Measurements from ENCODE around the gene BPIFB2. TPM values are rescaled to one million over a fixed set of nuclear protein-coding genes. Genes with fewer than 3 reads are reported as not detected.

BPIFB2 gene
- total and polyA plus RNA-seq, 2 donors (not counting 3 experiments of a cell fraction or from before 2014, with no cell fraction given) = not detected

GRCh38 chr20:32991792-32992641, 15.5 kb upstream of the BPIFB2 start:
- no peak overlapping the region for H2AFZ ChIP-seq (ENCODE audit: low read depth, low read length)
- no peaks in the 10 kb centered on the region for H3K36me3 ChIP-seq (ENCODE audit: control insufficient read depth in 2 of 2, extremely low read depth in 1 of 2, insufficient read depth in 2 of 2, low read length in 2 of 2)
- no peaks in the 10 kb centered on the region for H3K9me3 ChIP-seq (replicated peaks; ENCODE audit: control insufficient read depth, insufficient read depth, low read length)
- dilution Hi-C loops (cut with MboI; ENCODE audit: extremely low pct_ligation_motif_present, low sequenced_read_pairs) = no loop called here
- intact Hi-C loops (cut with micrococcal nuclease) = no loop called here
- no peaks in the 10 kb centered on the region for H4K20me1 ChIP-seq (replicated peaks; ENCODE audit: control insufficient read depth, extremely low read depth, insufficient read depth, low read length)
- no peak overlapping the region for H3K9ac ChIP-seq (replicated peaks; ENCODE audit: extremely low read depth, insufficient read depth, low read length)
- no peak for DNase-seq (ENCODE audit: low read depth, low spot score)
- H3K27me3 ChIP-seq (ENCODE audit: control insufficient read depth in 2 of 2, insufficient read depth in 2 of 2, low read length in 2 of 2) = peaks cover 2 to 4% of the 10 kb centered on the region in 2 experiments
- FAIRE-seq = no peak
- POLR2A ChIA-PET = no interaction called here
- H3K79me2 ChIP-seq (ENCODE audit: control insufficient read depth, insufficient read depth, low read length) = no peaks in the 10 kb centered on the region
- no peak for TF ChIP-seq MYC (IDR thresholded peaks at IDR 0.05; ENCODE audit: low read depth, low read length)
- no peak for TF ChIP-seq POLR2AphosphoS5 (IDR thresholded peaks at IDR 0.05; ENCODE audit: insufficient read depth, low read depth, low read length)
- no peak for TF ChIP-seq GATA2 (IDR thresholded peaks at IDR 0.05; ENCODE audit: insufficient read depth, insufficient read length, low read depth, low read length)
- no peak for TF ChIP-seq CTCF (IDR thresholded peaks at IDR 0.05; ENCODE audit: extremely low read depth in 1 of 2, insufficient read depth in 1 of 2, low read depth in 1 of 2, low read length in 2 of 2)
- TF ChIP-seq JUN (IDR thresholded peaks at IDR 0.05; ENCODE audit: borderline replicate concordance, insufficient read depth, insufficient read length, low read depth) = no peak
- TF ChIP-seq EZH2 (IDR thresholded peaks at IDR 0.05; ENCODE audit: borderline replicate concordance, low read depth, low read length, severe bottlenecking) = no peak
- no peak for TF ChIP-seq MAX (IDR thresholded peaks at IDR 0.05; ENCODE audit: insufficient read depth, insufficient read length)
- TF ChIP-seq FOS (IDR thresholded peaks at IDR 0.05; ENCODE audit: borderline replicate concordance, insufficient read depth, low read length) = no peak
- TF ChIP-seq POLR2A (IDR thresholded peaks at IDR 0.05; ENCODE audit: low read depth, low read length) = no peak
- H3K4me2 ChIP-seq (ENCODE audit: insufficient read depth, low read length) = no peak overlapping the region
- CTCF ChIA-PET = no interaction called here
- H3K4me1 ChIP-seq (ENCODE audit: control insufficient read depth, extremely low read depth, insufficient read depth, low read length) = no peaks in the 10 kb centered on the region
- H3K9me1 ChIP-seq (replicated peaks; ENCODE audit: control insufficient read depth, extremely low read depth, insufficient read depth, low read length) = no peaks in the 10 kb centered on the region
- H3K4me3 ChIP-seq (replicated peaks in 1 of 3; ENCODE audit: insufficient read depth in 1 of 3, low read depth in 1 of 3, low read length in 3 of 3) = no peak overlapping the region
- no TSS peak for BruUV-seq (replicated peaks)
- no peak overlapping the region for H3K27ac ChIP-seq (ENCODE audit: insufficient read depth, low read depth, low read length)

Data from endothelial cell of umbilical vein (primary cell).